Muscle layer of colon (tissue), 2 donors: Measurements from ENCODE around the gene IGF2BP1.

Source experiments
- H3K27ac ChIP-seq: one replicate; pipeline ENCODE4 v1.7.0; 2013; ENCODE audit warnings: low read depth, mild to moderate bottlenecking, low read length, moderate library complexity
- H3K27me3 ChIP-seq, 2 donors: one replicate each; pipeline ENCODE4 v1.7.0; 2013; ENCODE audit warnings: low read length in 2 of 2, mild to moderate bottlenecking in 2 of 2; ENCODE audit not compliant: insufficient read depth in 2 of 2, control insufficient read depth in 1 of 2
- H3K36me3 ChIP-seq: one replicate; pipeline ENCODE4 v1.7.0; 2013; ENCODE audit warnings: mild to moderate bottlenecking, low read length; ENCODE audit not compliant: insufficient read depth
- H3K4me1 ChIP-seq: one replicate; pipeline ENCODE4 v1.7.0; 2013; ENCODE audit warnings: mild to moderate bottlenecking, low read length; ENCODE audit not compliant: insufficient read depth
- H3K4me3 ChIP-seq, 2 donors: one replicate each; pipeline ENCODE4 v1.7.0; 2013; ENCODE audit warnings: low read length in 2 of 2, low read depth in 1 of 2, mild to moderate bottlenecking in 1 of 2, moderate library complexity in 1 of 2
- H3K9ac ChIP-seq: one replicate; pipeline ENCODE4 v1.7.0; 2013; ENCODE audit warnings: low read length
- H3K9me3 ChIP-seq: one replicate; pipeline ENCODE4 v1.7.0; 2013; ENCODE audit warnings: mild to moderate bottlenecking, low read length
- donor health status: abdominal sarcoma.
- donor health status: Adenocarcinoma of cecum.

Gene IGF2BP1

GRCh38 chr17:49012769-49013255, 15.6 kb downstream of the IGF2BP1 start:
- no peak overlapping the region for H3K4me3 ChIP-seq
- H3K36me3 ChIP-seq, result no peaks in the 10 kb centered on the region
- H3K4me1 ChIP-seq, result no peaks in the 10 kb centered on the region
- H3K9ac ChIP-seq, result no peak overlapping the region
- peaks cover 34 to 55% of the 10 kb centered on the region in 2 donors for H3K27me3 ChIP-seq
- no peak overlapping the region for H3K27ac ChIP-seq
- H3K9me3 ChIP-seq, result no peaks in the 10 kb centered on the region

GRCh38 chr17:49013311-49014213, 16.4 kb downstream of the IGF2BP1 start:
- H3K9me3 ChIP-seq, result no peaks in the 10 kb centered on the region
- no peak overlapping the region for H3K27ac ChIP-seq
- no peak overlapping the region for H3K9ac ChIP-seq
- H3K27me3 ChIP-seq, result peaks cover 34 to 55% of the 10 kb centered on the region in 2 donors
- H3K4me1 ChIP-seq, result no peaks in the 10 kb centered on the region
- H3K4me3 ChIP-seq, result no peak overlapping the region
- no peaks in the 10 kb centered on the region for H3K36me3 ChIP-seq

DNA sequence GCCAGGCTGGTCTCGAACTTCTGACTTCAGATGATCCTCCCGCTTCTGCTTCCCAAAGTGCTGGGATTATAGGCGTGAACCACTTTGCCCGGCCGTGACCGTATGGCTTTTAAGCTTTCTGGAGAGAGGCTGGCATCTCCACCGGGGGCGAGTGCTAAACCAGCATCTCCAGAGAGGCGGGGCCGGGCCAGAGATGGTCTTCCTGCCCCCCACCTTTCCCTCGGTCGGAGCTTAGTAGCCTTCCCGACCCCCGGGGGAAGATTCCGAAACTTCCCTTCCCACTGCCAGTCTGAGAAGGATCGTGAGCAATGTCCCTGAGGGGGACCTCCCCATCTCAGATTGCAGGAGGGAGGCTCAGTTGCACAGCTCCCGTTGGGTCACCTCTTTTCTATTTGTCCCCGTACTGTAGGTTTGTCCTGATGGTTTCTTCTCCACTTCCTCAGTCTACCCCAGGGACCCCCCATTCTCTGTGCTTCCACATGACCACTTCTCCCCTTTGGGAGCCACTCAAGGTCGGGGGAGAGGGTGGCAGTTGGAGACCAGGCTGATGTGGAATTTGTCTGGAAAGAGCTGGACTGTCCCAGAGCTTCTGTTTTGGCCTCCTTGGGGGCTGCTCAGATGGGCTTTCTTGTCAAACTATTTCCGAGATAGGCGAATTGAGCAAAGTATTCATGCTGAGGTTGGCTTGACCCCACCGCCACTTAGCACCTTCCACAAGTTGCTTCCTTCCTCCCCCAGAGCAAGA, 18.2 kb downstream of the IGF2BP1 start:
- Histone ChIP-seq H3K4me1 (no peaks in the 10 kb centered on the region), H3K27ac (no peak overlapping the region), H3K9me3 (no peaks in the 10 kb centered on the region), H3K9ac (no peak overlapping the region), H3K4me3 (no peak overlapping the region), H3K27me3 (peaks cover 34 to 55% of the 10 kb centered on the region in 2 donors), H3K36me3 (no peaks in the 10 kb centered on the region)

DNA sequence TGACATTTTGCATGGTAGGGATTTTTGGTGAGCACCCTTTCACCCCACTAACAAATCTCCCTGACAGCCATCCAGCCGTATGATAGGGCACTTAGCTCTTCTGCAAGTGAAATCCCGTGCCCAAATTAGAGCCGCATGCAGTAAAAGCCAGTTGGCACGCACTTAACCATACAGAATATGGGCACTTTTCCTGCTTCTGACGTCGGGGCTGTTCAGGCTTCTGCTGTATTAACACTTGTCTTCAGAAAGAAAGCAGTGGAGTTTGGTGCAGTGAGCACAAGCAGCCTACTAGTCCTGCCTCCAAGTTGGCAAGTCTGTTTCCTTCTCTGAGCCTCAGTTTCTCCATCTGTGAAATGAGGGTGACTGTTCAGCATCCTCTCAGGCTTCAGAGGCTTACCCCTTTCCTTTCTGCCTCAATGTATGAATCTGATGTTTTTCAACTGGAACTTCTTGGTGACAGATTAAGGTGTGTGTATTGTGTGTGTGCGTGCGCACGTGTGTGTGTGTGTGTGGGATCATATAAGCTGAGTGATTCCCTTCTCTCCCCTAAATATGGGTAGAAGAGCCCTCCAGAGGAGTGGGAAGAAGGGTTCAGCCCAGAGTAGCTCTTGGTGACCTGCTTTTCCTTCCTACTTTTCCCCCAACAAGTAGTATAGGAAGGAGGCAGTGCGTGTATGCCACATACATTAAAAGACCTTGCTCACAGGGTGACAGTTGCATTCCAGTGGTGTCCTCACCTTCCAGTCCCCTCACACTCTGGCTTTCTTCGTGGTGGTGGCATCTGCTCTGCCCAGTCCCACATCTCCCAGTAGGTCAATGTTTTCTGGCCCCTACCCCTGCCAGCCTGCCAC, 19.0 kb downstream of the IGF2BP1 start:
- Histone ChIP-seq H3K36me3 (no peaks in the 10 kb centered on the region), H3K9ac (no peak overlapping the region), H3K9me3 (no peaks in the 10 kb centered on the region), H3K27ac (no peak overlapping the region), H3K4me3 (no peak overlapping the region), H3K4me1 (no peaks in the 10 kb centered on the region), H3K27me3 (peaks cover 33 to 53% of the 10 kb centered on the region in 2 donors)

- Histone ChIP-seq H3K27ac (no peak overlapping the region), H3K9me3 (no peaks in the 10 kb centered on the region), H3K9ac (no peak overlapping the region), H3K36me3 (no peaks in the 10 kb centered on the region), H3K4me3 (no peak overlapping the region), H3K27me3 (peaks cover 28 to 45% of the 10 kb centered on the region in 2 donors), H3K4me1 (no peaks in the 10 kb centered on the region)
These were observed 19.7 kb downstream of the IGF2BP1 start for GRCh38 chr17:49016775-49017463.

DNA sequence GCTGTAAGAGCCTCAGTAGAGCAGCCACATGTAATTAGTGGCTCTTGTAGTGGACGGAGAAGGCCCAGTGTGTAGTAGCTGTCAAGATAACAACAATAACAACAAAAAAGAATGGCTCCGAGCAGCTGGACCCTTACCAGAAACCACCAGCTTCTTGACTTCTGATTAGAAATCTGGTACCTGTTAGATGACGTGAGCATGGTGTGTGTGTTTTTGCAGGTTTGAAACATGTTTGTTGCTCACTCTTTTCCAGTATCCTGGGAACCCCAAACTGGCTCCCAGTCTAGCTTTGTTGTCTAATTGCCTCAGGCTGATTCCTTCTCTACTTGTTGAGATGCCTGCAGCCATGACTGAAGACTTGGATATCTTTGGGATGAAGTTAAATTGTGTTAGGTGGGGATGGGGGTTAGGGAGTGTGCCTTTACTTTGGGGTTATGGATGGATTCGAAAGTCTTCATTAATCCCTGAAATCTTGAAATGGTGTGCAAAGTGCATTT, 21.0 kb downstream of the IGF2BP1 start:
- Histone ChIP-seq H3K9ac (no peak overlapping the region), H3K36me3 (no peaks in the 10 kb centered on the region), H3K4me1 (no peaks in the 10 kb centered on the region), H3K9me3 (no peaks in the 10 kb centered on the region), H3K27me3 (peaks cover 20 to 34% of the 10 kb centered on the region in 2 donors), H3K4me3 (no peak overlapping the region), H3K27ac (no peak overlapping the region)

DNA sequence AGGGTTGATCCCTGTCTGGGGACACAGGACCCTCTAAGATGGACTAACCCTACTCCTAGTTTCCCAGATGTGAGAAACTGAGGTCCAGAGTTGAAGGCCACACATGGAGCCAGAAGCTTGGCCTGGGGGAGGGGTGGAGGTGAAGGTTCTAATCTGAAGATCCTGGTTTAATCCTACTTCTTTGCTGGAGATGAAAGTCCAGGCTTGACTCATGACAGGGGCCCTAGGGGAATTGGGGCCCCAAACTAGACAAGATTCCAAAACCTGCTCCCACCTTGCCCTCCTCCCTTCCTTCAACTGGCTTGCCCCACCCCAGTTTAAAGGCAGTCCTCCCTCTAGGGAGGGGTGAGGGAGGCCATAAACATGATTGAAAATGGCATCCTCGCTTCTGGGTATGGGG, 21.6 kb downstream of the IGF2BP1 start:
- no peak overlapping the region for H3K27ac ChIP-seq
- no peaks in the 10 kb centered on the region for H3K9me3 ChIP-seq
- H3K27me3 ChIP-seq, result peaks cover 14 to 28% of the 10 kb centered on the region in 2 donors
- H3K9ac ChIP-seq, result no peak overlapping the region
- no peaks in the 10 kb centered on the region for H3K36me3 ChIP-seq
- no peaks in the 10 kb centered on the region for H3K4me1 ChIP-seq
- no peak overlapping the region for H3K4me3 ChIP-seq

DNA sequence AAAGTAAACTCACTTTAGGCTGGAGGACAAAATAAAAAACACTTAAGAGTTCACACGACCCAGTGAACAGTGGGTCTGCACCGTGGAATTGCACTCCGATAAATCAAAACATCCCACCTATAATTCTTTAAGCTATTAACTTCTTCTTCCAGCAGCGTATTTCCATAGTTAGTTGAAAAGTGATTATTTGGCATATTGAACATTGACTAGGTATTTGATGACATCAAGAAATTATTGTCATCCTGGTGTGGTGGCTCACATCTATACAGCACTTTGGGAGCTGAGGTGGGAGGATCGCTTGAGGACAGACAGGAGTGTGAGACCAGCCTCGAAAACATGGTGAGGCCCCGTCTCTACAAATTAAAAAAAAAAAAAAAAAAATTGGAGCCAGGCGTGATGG, 23.4 kb downstream of the IGF2BP1 start:
- Histone ChIP-seq H3K27me3 (peaks cover 8 to 9% of the 10 kb centered on the region in 2 donors), H3K9me3 (no peaks in the 10 kb centered on the region), H3K27ac (no peak overlapping the region)

GRCh38 chr17:49021095-49021767, 24.0 kb downstream of the IGF2BP1 start:
- Histone ChIP-seq H3K9ac (no peak overlapping the region), H3K36me3 (no peaks in the 10 kb centered on the region), H3K9me3 (no peaks in the 10 kb centered on the region), H3K4me3 (no peak overlapping the region), H3K27ac (no peak overlapping the region), H3K27me3 (peaks cover 3% of the 10 kb centered on the region in 2 donors), H3K4me1 (no peaks in the 10 kb centered on the region)

More for the DNA sequence above, 23.4 kb downstream of the IGF2BP1 start:
- Histone ChIP-seq H3K9ac (no peak overlapping the region), H3K4me3 (no peak overlapping the region), H3K36me3 (no peaks in the 10 kb centered on the region), H3K4me1 (no peaks in the 10 kb centered on the region)

DNA sequence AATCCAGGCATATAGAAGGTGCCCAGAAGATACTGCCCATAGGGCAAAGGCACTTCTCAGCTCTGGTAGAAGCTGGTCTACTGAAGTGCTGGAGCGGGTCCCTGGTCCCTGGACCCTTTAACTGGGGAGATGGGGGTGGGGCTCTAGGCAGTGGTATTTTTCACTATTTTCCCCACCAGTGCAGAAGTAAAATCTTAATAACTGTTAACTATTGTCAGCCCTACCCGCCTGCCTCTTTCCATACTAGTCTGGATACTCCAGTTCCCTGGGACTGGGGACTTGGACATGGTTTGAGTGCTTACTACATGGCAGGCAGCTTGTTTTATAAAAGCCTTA, 24.6 kb downstream of the IGF2BP1 start:
- Histone ChIP-seq H3K27ac (no peak overlapping the region), H3K9ac (no peak overlapping the region), H3K27me3 (no peaks in the 10 kb centered on the region), H3K36me3 (no peaks in the 10 kb centered on the region), H3K4me1 (no peaks in the 10 kb centered on the region), H3K9me3 (no peaks in the 10 kb centered on the region), H3K4me3 (no peak overlapping the region)
